OCI-M2 (cell line): ENCODE results near the gene MCCC2.
"Not testable (repeated sequence)": the region's sequence is repeated elsewhere in the genome, so short reads cannot be mapped to it uniquely, and the experiment has no call there.

Source experiments
- DNase-seq: peaks from one replicate; lab custom pipeline; 2025; ENCODE audit not compliant: unreplicated experiment; lab: John Stamatoyannopoulos, UW

The MCCC2 gene

GRCh38 chr5:71658916-71659662, 71.9 kb downstream of the MCCC2 start:
- DNase-seq = no peak

GRCh38 chr5:71662381-71662780, 75.2 kb downstream of the MCCC2 start:
- no peak for DNase-seq

- DNase-seq = no peak
These were observed 76.2 kb downstream of the MCCC2 start for GRCh38 chr5:71663191-71663969.

GRCh38 chr5:71664615-71665014, 77.5 kb downstream of the MCCC2 start:
- DNase-seq = not testable (repeated sequence)

- no peak for DNase-seq
These were observed 79.2 kb downstream of the MCCC2 start for GRCh38 chr5:71666321-71666720.

GRCh38 chr5:71677977-71678376, 90.8 kb downstream of the MCCC2 start:
- DNase-seq = no peak

GRCh38 chr5:71679714-71680113, 92.6 kb downstream of the MCCC2 start:
- DNase-seq = no peak

- no peak for DNase-seq
These were observed 93.4 kb downstream of the MCCC2 start for GRCh38 chr5:71680510-71680909.

GRCh38 chr5:71681296-71681695, 94.2 kb downstream of the MCCC2 start:
- no peak for DNase-seq

GRCh38 chr5:71684309-71684708, 97.2 kb downstream of the MCCC2 start:
- no peak for DNase-seq

GRCh38 chr5:71693828-71694427, 106.8 kb downstream of the MCCC2 start:
- peak; percentile 68 for DNase-seq

GRCh38 chr5:71695071-71695470, 107.9 kb downstream of the MCCC2 start:
- no peak for DNase-seq

- no peak for DNase-seq
These were observed 108.5 kb downstream of the MCCC2 start for GRCh38 chr5:71695595-71695994.

- no peak for DNase-seq
These were observed 110.8 kb downstream of the MCCC2 start for GRCh38 chr5:71697967-71698366.

GRCh38 chr5:71699233-71699632, 112.1 kb downstream of the MCCC2 start:
- DNase-seq = no peak

GRCh38 chr5:71699751-71700150, 112.6 kb downstream of the MCCC2 start:
- no peak for DNase-seq

GRCh38 chr5:71700803-71701202, 113.7 kb downstream of the MCCC2 start:
- DNase-seq = no peak

- no peak for DNase-seq
These were observed 114.3 kb downstream of the MCCC2 start for GRCh38 chr5:71701407-71701806.

- no peak for DNase-seq
These were observed 116.8 kb downstream of the MCCC2 start for GRCh38 chr5:71703941-71704340.

GRCh38 chr5:71705421-71705820, 118.3 kb downstream of the MCCC2 start:
- DNase-seq = no peak

- no peak for DNase-seq
These were observed 119.8 kb downstream of the MCCC2 start for GRCh38 chr5:71706906-71707305.
